Breast epithelium (tissue), 3 donors: Measurements from ENCODE around the gene DPF1.

ENCODE experiments used
- POLR2A ChIP-seq: fragments of 450-650 bp; IDR thresholded peaks from one replicate; pipeline ENCODE4 v1.6.1; 2016; ENCODE audit warnings: antibody characterized with exemption, mild to moderate bottlenecking, moderate library complexity
- TF ChIP-seq, protein P1 (sequence below), 3 donors: fragments of 450-650 bp; IDR thresholded peaks; one replicate each; pipeline ENCODE4 v1.5.1; 2016 to 2017; ENCODE audit warnings: antibody characterized with exemption in 3 of 3, mild to moderate bottlenecking in 3 of 3, moderate library complexity in 3 of 3

DNA sequence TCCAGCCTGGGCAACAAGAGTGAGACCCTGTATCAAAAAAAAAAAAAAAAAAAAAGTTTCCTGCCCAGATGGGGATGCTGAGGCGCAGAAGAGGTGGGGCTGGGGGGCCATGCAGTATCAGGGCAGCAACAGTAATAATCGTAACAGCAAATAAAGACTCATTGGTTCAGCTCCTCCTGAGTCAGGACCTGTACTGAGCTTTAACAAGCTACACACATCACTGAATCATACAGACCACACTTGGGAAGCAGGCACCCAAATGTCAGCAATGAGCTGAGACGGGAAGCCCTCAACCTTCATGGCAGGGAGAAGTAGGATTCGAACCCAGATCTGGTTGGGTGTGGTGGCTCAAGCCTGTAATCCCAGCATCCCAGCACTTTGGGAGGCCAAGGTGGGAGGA lies 10.6 kb upstream of the DPF1 start:
- TF ChIP-seq, protein P1, sequence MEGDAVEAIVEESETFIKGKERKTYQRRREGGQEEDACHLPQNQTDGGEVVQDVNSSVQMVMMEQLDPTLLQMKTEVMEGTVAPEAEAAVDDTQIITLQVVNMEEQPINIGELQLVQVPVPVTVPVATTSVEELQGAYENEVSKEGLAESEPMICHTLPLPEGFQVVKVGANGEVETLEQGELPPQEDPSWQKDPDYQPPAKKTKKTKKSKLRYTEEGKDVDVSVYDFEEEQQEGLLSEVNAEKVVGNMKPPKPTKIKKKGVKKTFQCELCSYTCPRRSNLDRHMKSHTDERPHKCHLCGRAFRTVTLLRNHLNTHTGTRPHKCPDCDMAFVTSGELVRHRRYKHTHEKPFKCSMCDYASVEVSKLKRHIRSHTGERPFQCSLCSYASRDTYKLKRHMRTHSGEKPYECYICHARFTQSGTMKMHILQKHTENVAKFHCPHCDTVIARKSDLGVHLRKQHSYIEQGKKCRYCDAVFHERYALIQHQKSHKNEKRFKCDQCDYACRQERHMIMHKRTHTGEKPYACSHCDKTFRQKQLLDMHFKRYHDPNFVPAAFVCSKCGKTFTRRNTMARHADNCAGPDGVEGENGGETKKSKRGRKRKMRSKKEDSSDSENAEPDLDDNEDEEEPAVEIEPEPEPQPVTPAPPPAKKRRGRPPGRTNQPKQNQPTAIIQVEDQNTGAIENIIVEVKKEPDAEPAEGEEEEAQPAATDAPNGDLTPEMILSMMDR (IDR thresholded peaks at IDR 0.05): no peak
- TF ChIP-seq POLR2A: no peak
